Gastrocnemius medialis (tissue), 4 donors: ENCODE data around the gene ZFYVE28.

Experiments used
- CTCF ChIP-seq, 5 experiments: fragments of 450-650 bp in 3 of 5; fragments of 200-600 bp in 2 of 5; sonication (generic) in 2 of 5; IDR thresholded peaks in 4 of 5; conservative IDR thresholded peaks in 1 of 5; 1 replicate in 4 of 5; 2 replicates in 1 of 5; pipeline ENCODE4 v1.5.1; 2016 to 2019; ENCODE audit warnings: antibody characterized with exemption in 5 of 5, mild to moderate bottlenecking in 3 of 5, moderate library complexity in 3 of 5
- POLR2A ChIP-seq, 2 donors: fragments of 450-650 bp; IDR thresholded peaks; one replicate each; pipeline ENCODE4 v1.6.1; 2017; ENCODE audit warnings: antibody characterized with exemption in 2 of 2, mild to moderate bottlenecking in 2 of 2, moderate library complexity in 2 of 2

GRCh38 chr4:2390784-2391421, 27.5 kb downstream of the ZFYVE28 start:
- TF ChIP-seq CTCF (IDR thresholded peaks at IDR 0.05 in 4 of 5, conservative IDR thresholded peaks at IDR 0.05 in 1 of 5): no peak
- no peak for TF ChIP-seq POLR2A (IDR thresholded peaks at IDR 0.05)
